ENCODE data around the gene NEUROD4.
A peak's percentile ranks its signal among the peaks of the same experiment; 100 is the strongest.
"Not testable (repeated sequence)": the region's sequence is repeated elsewhere in the genome, so short reads cannot be mapped to it uniquely, and the experiment has no call there.

The NEUROD4 gene, protein sequence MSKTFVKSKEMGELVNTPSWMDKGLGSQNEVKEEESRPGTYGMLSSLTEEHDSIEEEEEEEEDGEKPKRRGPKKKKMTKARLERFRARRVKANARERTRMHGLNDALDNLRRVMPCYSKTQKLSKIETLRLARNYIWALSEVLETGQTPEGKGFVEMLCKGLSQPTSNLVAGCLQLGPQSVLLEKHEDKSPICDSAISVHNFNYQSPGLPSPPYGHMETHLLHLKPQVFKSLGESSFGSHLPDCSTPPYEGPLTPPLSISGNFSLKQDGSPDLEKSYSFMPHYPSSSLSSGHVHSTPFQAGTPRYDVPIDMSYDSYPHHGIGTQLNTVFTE

GRCh38 chr12:55019784-55020183 lies at the start of gene NEUROD4:
Gene NEUROD4, plus strand, starts transcription at chr12:55019974. Its CDS starts 6,466 bp downstream, at chr12:55026440.
- peak; percentile 19 for DNase-seq (ENCODE audit: low spot score)

GRCh38 chr12:54970741-54971140 lies 49.0 kb upstream of the NEUROD4 start:
- DNase-seq (ENCODE audit: low spot score): no peak

DNA sequence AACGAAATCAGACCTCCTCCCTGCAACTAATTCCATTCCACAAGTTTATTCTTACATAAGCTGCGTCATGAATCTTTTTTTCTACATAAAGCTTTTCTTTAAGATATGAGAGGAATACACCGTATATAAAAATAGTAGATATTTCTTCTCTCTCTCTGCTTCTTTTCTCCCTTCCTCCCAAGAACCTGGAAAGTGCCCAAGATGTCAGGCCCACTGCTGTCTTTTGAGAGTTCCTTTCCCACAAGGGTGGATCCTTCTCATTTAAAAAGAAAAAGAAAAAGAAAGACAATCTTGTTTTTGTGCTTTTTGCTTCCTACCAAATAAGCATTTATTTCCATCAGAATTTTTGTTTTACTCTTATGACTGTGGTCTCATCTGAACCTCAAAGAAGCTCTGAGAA lies 46.2 kb upstream of the NEUROD4 start:
- no peak for DNase-seq (ENCODE audit: low spot score)

- DNase-seq (ENCODE audit: low spot score): no peak
These were observed 45.5 kb upstream of the NEUROD4 start for GRCh38 chr12:54974279-54974678.

DNA sequence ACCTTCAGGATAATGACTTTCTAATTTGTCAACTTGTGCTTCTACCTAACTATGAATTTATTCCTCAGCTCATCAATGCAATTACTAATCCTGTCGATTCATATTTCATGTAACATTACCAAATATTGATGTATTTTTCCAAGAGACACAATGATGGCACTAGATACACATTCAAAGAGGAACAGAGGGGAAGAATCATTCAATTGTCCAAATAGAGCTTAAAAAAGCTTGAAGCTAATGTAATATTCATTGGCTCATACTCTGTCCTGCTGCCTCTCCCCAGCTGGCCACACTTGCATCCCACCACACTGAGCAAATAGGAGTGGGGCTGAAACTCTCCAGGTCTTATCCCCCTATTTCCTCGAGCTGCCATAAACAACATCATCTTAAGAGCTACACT lies 44.5 kb upstream of the NEUROD4 start:
- no peak for DNase-seq (ENCODE audit: low spot score)

DNA sequence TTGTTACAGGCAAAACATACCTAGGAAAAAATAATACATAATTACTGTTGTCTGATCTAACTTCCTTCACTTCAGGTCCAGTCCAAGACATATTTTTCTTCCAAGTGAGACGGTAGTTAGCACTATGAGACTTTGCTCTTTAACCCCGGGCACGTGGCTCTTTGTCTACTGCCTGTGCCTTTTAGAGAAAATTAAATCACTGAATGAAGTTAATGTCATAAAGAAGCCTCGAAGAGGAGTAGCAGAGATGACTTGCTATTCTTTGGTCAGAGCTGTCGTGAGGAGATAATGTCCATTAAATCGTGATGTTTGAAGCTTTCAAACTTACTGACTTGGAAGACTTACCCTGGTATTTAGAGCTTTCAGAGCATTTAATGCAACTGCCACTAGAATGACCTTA lies 43.9 kb upstream of the NEUROD4 start:
- DNase-seq (ENCODE audit: low spot score): no peak

- no peak for DNase-seq (ENCODE audit: low spot score)
These were observed 42.6 kb upstream of the NEUROD4 start for GRCh38 chr12:54977155-54977554.

GRCh38 chr12:54977857-54978256 lies 41.9 kb upstream of the NEUROD4 start:
- no peak for DNase-seq (ENCODE audit: low spot score)

DNA sequence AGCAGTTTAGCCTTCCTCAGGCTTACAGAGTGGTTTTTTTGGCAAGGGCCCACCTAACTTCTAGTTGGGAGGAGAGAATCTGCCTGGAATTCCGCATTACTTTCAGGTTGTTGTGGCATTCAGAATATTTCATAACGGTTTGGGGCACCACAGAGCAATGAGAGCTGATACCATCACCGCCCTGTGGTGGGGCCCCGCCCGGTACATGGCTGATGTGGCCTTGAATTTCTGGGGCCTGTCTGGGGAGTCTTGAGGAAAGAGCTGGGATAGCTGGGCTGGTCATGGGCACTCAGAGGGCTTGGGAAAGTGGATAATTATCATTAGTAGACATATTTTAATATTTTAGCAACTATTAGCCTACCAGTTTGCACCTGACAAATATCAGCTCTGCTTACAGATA lies 39.4 kb upstream of the NEUROD4 start:
- DNase-seq (ENCODE audit: low spot score): no peak

GRCh38 chr12:54981796-54982195 lies 38.0 kb upstream of the NEUROD4 start:
- no peak for DNase-seq (ENCODE audit: low spot score)

GRCh38 chr12:54983536-54984101 lies 36.2 kb upstream of the NEUROD4 start:
- no peak for DNase-seq (ENCODE audit: low spot score)

GRCh38 chr12:54984658-54985376 lies 35.0 kb upstream of the NEUROD4 start, which contains the start of gene TESPA1:
Gene TESPA1, minus strand, starts transcription at chr12:54984762. Its CDS starts 10,200 bp downstream, at chr12:54974562.
- no peak for DNase-seq (ENCODE audit: low spot score)

GRCh38 chr12:54986773-54987172 lies 33.0 kb upstream of the NEUROD4 start:
- not testable (repeated sequence) for DNase-seq (ENCODE audit: low spot score)

DNA sequence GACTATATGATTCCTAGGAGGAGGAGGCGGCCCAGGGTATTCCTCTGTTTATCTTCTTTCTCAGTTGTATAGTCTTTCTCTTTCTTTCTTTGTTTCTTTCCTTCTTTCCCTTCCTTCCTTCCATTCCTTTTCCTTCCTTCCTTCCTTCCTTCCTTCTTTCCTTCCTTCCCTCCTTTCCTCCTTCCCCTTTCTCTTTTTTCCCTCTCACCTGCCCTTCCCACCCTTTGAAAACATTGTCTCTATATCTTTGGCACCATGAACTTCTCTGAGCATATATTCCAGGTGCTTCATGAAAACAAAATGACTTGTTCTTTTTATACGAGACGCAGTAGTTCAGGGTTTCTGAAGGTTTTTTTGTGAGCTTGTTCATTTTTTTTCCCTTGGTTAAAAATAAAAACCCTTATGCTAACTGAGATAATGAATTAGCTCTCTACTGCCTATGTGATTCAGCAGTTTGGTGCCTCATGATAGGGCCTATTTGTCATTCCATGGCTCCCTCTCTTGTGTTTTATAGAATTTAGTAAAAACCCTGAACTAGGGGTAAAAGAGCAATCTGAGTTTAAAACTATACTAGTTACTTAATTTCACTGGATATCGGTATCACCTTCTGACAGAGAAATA lies 32.1 kb upstream of the NEUROD4 start:
- DNase-seq (ENCODE audit: low spot score): no peak

DNA sequence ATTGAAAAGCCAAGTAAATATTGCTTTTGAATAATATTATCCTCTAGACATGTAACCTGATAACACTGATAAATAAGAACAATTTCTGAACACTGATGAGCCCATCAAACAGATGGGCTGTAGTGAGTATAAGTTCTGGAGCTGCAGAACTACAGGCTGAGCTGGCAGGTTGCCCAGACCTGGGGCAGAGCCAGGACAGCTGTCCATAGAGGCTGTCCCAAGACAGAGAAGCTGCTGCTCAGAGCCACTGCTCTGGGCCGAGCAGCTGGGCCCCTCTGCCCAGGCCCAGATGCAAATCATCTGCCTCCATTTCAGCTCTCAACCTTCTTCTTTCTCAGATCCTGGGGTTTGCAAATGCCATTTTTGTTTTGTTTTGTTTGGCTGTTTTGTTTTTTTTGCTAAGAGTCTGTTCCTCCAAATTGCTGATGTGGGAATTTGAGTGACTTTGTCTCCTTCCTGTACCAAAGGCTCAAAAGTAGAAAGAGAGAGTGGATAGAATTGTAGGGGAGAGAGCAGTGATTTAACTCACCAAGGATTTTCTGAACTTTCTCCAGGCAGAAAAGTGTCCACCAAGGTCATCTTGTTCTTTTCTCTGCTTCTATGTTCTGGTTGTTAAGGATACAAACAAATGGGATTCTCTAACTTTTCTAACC lies 31.2 kb upstream of the NEUROD4 start:
- no peak for DNase-seq (ENCODE audit: low spot score)

GRCh38 chr12:54989829-54990228 lies 29.9 kb upstream of the NEUROD4 start:
- DNase-seq (ENCODE audit: low spot score): no peak

- no peak for DNase-seq (ENCODE audit: low spot score)
These were observed 28.4 kb upstream of the NEUROD4 start for GRCh38 chr12:54991161-54991990.

- no peak for DNase-seq (ENCODE audit: low spot score)
These were observed 27.8 kb upstream of the NEUROD4 start for GRCh38 chr12:54991991-54992375.

GRCh38 chr12:54993181-54993835 lies 26.5 kb upstream of the NEUROD4 start:
- DNase-seq (ENCODE audit: low spot score): peak; percentile 45

DNA sequence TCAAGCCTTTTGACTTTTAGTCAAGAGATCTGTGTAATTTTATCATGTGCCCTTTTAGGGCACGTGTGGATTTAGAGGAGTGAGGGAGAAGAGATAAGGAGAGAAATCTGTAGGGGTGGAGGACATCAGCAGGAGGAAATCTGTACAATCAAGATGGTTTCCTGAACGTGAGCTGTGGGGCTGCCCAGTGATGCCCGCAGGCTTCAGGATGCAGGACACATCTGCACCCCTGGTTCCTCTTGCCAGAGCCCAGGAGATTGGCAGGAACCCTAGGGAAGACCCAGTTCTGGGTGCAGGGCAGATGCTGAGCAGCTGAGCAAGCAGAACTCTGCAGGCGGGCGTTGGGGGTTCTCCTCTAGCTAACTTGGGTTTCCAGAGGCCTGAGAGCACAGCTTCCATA lies 23.6 kb upstream of the NEUROD4 start:
- no peak for DNase-seq (ENCODE audit: low spot score)

All from HuH-7.5 (cell line).